Kidney glomerular epithelial cell (primary cell): Measurements from ENCODE around the gene TTBK1.

Source experiments
- DNase-seq: peaks from one replicate; lab custom pipeline; 2025; lab: John Stamatoyannopoulos, UW

Gene TTBK1

DNA sequence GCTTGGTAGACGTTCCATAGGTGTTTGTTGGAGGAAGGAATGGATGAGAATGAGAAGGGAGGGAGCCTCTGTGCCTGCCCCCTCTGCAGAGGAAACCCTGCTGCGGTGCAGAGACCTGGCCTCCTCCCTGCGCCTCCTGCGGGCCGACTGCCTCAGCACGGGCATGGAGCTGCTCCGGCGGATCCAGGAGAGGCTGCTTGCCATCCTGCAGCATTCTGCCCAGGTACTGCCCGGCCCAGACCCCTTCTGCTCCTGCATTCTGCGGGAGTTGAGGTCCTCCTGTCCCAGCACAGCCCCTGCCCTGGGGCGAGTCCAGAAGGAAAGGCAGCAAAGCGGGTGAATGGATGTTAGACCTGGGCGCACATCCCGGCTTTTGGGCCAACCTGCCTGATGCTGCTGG is 20.1 kb upstream of the TTBK1 start:
- DNase-seq: no peak

GRCh38 chr6:43226192-43226851 is 17.0 kb upstream of the TTBK1 start:
- DNase-seq: no peak

- DNase-seq: peak; percentile 43
Observed at GRCh38 chr6:43228951-43229802, 14.1 kb upstream of the TTBK1 start, which contains the start of gene DNPH1. Gene DNPH1 (minus strand): TSS chr6:43229481. CDS start chr6:43229456, 25 bp downstream.

DNA sequence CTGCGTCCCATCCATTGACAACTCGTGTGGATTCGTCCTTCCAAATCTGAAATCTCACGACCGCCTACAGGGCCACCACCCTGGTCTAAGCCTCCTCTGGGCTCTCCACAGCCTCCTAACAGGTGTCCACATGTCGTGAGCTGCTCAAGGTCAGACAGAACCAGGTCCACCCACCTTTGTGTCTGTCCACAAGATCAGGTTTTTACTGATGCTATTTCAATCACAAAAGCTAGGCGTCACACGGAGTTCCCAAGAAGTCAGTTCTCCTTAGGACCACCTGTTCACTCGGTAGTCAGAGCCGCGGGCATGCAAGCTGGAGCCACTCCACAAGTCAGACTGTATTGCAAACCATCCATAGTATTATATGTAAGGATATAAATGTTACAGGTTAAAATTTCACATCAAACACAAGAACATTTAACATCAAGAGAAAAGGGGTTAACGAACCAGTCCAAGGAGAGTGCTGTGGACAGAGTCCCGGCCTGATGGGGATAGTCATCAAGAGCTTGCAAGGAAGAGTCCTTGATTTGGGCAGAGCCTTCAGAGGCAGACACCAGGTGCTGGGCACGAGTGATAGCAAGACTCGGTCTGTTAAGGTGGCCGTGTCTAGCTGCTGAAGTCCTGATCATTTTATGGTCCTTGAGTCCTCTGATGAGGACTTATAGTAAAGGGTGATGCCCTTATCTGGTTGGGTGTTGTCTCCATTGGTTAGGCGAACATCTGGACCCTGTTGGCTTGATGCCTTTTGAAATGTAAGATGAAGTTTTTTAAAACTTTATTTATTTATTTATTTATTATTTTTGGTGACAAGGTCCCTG is 13.3 kb upstream of the TTBK1 start:
- no peak for DNase-seq

- DNase-seq: no peak
Observed at GRCh38 chr6:43231053-43231452, 12.2 kb upstream of the TTBK1 start.

DNA sequence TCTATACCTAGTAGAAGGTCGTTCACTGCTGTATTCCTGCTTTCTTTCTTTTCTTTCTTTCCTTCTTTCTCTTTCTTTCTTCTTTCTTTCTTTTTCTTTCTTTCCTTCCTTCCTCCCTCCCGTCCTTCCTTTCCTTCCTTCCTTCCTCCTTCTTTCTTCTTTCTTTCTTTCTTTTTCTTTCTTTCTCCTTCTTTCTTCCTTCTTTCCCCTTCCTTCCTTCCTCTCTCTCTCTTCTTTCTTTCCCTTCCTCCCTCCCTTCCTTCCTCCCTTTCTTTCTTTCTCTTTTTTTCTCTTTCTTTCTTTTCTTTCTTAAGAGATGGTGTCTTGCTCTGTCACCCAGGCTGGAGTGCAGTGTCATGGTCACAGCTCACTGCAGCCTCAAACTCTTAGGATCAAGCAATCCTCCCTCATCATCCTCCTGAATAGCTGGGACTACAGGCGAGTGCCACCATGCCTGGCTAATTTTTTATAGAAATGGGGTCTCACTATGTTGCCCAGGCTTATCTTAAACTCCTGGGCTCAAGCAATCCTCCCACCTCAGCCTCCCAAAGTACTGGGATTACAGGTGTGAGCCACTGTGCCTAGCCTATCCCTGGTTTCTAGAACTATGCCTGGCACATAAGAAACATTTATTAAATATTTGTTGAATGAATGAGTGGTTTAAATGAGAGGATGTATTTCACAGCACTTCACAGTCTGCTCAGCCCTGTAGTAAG is 11.4 kb upstream of the TTBK1 start:
- no peak for DNase-seq

DNA sequence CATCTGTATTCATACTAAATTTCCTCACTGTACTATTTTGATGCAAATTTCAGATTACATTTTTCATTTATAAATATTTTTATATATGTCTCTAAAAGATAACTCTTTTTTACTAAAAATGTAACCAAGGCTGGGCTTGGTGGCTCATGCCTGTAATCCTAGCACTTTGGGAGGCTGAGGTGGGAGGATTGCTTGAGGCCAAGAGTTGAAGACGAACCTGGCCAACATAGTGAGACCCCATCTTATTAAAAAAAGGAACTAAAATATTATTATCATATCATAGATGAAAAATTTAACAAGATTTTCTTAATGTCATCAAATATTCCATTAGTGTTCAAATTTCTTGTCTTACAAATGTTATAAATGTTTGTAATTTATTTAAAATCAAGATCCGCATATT is 7.4 kb upstream of the TTBK1 start:
- no peak for DNase-seq

DNA sequence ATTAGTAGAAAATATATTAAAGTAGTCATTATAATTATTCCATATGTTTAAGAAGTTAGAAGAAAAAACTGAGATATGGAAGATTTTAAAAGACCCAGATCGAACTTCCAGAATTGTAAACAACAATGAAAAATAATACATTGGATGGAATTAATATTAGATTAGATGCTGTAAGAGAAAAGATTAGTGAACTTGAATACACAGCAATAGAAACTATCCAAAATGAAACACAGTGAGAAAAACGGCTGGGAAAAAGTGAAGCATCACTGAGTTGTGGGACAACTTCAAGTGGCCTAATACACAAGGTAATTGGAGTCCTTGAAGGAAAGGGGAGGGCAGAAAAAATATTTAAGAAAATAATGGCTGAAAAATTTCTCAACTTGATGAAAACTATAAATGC is 4.2 kb upstream of the TTBK1 start:
- no peak for DNase-seq

- no peak for DNase-seq
Observed at GRCh38 chr6:43240950-43241349, 2.3 kb upstream of the TTBK1 start.

GRCh38 chr6:43241446-43241845 is 1.8 kb upstream of the TTBK1 start:
- no peak for DNase-seq

- DNase-seq: no peak
Observed at GRCh38 chr6:43243664-43244321, 512 bp downstream of the TTBK1 start.

DNA sequence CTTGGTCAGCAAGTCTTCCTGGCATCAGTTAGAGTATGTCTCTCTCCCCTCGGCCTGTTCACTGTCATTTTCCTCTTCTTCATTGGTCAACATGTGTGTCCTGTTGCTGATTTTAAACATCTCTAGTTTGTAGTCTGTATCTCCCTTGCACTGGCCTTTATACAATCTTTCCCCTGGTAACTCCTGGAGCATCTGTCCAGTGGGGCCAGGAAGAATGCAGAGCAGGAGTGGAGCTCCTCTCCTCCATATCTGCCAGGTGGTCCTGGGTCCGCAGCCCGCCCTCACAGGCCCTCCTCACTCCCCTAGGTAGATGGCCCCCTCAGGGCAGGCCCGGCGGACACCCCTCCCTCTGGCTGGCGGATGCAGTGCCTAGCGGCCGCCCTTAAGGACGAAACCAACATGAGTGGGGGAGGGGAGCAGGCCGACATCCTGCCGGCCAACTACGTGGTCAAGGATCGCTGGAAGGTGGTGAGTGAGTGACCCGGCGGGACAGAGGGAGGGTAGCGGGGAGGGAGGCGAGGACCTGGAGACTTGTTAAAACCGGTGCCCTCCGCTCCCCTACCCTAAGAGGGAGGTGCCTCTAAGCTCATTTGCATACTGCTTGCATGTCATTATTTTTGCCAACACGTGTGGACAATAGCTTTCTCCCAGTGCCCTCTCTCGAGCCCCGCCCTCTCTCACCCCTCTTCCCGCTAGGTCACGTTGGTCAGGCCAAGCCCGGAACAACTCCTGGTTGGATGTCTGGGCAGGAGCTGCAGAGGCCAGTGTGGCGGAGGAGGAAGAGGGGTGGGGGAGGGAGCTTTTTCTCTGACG is 3.2 kb downstream of the TTBK1 start:
- DNase-seq: no peak

GRCh38 chr6:43247114-43247999 is 4.1 kb downstream of the TTBK1 start:
- DNase-seq: peak; percentile 29

DNA sequence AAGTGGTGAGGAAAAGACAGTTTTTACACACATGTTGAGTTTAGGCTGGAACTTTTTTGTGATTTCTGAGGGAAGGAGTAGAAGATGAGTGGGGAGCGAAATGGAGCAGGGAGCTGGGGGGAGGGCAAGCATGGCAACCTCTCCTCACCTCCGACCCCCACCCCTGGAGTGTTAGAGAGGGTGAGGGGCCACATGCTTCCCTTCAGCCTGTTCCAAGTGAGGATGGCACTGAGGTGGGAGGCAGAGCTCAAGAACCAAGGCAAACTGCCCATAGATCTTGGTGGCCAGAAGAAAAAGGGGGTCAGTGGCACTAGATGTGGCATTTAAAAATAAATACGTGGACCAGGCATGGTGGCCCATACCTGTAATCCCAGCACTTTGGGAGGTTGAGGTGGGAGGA is 4.8 kb downstream of the TTBK1 start:
- no peak for DNase-seq

DNA sequence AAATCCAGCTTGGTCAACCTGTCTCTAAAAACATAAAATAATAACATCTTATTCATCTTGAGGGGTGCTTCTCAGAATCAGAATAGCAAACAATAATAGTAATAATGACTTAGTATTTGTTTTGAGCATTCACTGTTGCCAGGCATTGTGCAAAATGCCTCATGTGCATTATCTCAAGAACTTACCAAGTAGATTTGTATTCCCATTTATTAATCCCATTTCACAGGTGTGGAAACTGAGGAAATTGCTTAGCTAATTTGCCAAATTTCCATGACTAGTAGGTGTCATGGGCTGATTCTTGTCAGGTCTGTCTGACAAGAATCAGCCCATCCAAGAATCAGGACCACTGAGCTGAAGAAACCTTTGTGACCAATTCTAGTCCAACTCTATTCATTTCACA is 5.5 kb downstream of the TTBK1 start:
- DNase-seq: no peak

DNA sequence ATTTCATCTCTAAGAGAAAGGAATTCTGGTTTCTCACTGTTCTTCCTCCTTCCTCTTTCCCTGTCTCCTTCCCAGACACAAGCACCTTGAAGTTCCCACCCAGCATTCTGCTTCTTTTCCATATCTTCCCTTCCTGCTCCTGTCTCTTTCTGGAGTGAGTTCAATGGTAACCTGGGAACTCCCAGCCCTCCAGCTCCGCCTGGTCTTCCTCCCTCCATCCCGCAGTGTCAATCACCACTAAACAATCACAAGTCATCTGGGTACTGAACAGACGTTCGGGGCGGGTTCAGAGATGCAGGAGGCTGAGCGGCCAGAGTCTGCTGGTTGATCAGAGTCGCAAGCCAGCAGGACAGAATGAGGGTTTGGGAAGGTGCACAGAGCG is 7.7 kb downstream of the TTBK1 start:
- no peak for DNase-seq

- no peak for DNase-seq
Observed at GRCh38 chr6:43253401-43253800, 10.1 kb downstream of the TTBK1 start.

DNA sequence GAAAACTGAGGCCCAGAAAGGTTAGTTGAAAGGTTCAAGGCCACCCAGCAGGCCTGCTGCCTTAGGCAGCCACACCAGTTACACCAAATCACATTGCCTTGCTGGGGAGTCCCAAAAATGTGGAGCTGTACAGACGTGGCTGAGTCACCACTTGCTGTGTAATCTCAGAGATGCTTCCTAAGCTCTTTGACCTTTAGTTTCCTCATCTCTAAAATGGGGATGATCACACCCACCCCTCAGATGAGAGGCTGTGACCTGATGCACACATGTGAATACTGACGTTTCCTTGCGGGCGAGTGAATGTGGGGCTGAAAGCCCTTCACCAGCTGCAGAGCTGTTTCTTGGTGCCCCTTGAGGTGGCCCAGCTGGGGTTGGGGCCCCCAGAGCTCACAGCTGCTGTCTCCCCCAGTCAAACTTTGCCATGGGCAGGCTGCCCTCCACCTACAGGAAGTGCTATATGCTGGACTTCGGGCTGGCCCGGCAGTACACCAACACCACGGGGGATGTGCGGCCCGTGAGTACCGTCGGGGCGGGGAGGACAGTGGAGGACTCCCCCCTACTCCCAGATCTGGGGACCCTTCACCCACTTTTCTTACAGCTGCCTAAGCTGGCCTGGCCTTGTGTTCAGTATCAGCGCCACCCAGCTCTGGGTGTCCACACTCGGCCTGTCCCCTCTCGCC is 11.0 kb downstream of the TTBK1 start:
- no peak for DNase-seq

DNA sequence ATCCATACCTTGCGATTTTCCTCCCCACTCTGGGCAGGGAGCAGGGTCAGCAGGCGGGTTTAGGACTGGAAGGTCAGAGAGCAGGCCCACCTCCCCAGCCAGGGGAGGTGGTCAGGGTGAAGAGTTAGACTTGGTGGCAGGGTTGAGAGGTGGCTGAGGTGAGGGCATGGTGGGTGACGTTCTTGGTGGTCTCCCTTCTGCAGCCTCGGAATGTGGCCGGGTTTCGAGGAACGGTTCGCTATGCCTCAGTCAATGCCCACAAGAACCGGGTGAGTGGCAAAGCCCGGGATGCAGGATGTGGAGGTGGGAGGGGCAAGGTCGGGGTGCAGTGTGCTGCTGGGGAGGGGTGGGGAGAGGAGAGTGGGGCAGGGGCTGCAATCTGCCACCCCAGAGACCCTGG is 11.6 kb downstream of the TTBK1 start:
- DNase-seq: no peak
